ENCODE data around the gene H1-8. TPM values are rescaled to one million over a fixed set of nuclear protein-coding genes. Genes with fewer than 3 reads are reported as not detected.
"Not testable (repeated sequence)": the region's sequence is repeated elsewhere in the genome, so short reads cannot be mapped to it uniquely, and the experiment has no call there.

H1-8 gene
- total RNA-seq, 5 donors from 2014 or later (not counting 1 experiment from before 2014, with no cell fraction given), result not detected

- WGBS (ENCODE audit: insufficient coverage), result 68% methylated on average over 3 of the region's 3 CpGs
- POLR2A ChIA-PET, result interaction anchor here in 1 of 2 donors (0.7 kb wide), 1 partner anchor 13 kb away, joined by 17 read pairs; no protein-coding TSS in a partner anchor
- H3K27ac Mint-ChIP-seq, result no peak overlapping the region
Measured at GRCh38 chr3:129536804-129537203, 6.2 kb upstream of the H1-8 start.

GRCh38 chr3:129539206-129539605 is 3.8 kb upstream of the H1-8 start:
- no peak for DNase-seq
- H3K4me3 ChIP-seq (ENCODE audit: control insufficient read depth in 1 of 2, extremely low read depth in 1 of 2, low read length in 1 of 2), result no peak overlapping the region
- no peaks in the 10 kb centered on the region for H3K9me3 ChIP-seq
- H3K4me1 ChIP-seq (ENCODE audit: control insufficient read depth in 1 of 2, extremely low read depth in 1 of 2, insufficient read depth in 2 of 2, low read length in 2 of 2), result no peaks in the 10 kb centered on the region
- no peak overlapping the region for H3K27ac ChIP-seq (ENCODE audit: low read length)
- ChIA-PET POLR2A (interaction anchor here in 1 of 2 donors (0.5 kb wide), 1 partner anchor 431 kb away, joined by 3 read pairs; no protein-coding TSS in a partner anchor), CTCF (no interaction called here)
- peaks cover 0 to 2% of the 10 kb centered on the region in 2 experiments for H3K27me3 ChIP-seq (replicated peaks in 1 of 2; ENCODE audit: control insufficient read depth in 2 of 2, extremely low read depth in 1 of 2, insufficient read depth in 2 of 2, low read length in 1 of 2)
- Mint-ChIP-seq H3K4me3 (no peak overlapping the region), H3K27ac (no peak overlapping the region), H3K27me3 (no peaks in the 10 kb centered on the region), H3K4me1 (no peaks in the 10 kb centered on the region), H3K36me3 (no peaks in the 10 kb centered on the region), H3K9me3 (no peaks in the 10 kb centered on the region)
- no peak for ATAC-seq (replicated peaks in 1 of 4)
- no peaks in the 10 kb centered on the region for H3K36me3 ChIP-seq (ENCODE audit: control insufficient read depth in 2 of 2, extremely low read depth in 1 of 2, insufficient read depth in 1 of 2, low read length in 1 of 2)
- WGBS (ENCODE audit: insufficient coverage), result 93% methylated on average over 6 of the region's 8 CpGs

More at GRCh38 chr3:129536804-129537203, 6.2 kb upstream of the H1-8 start:
- no peak for ATAC-seq (replicated peaks in 1 of 4)
- Histone ChIP-seq H3K27me3 (replicated peaks in 1 of 2; ENCODE audit: control insufficient read depth in 2 of 2, extremely low read depth in 1 of 2, insufficient read depth in 2 of 2, low read length in 1 of 2) (peaks cover 0 to 9% of the 10 kb centered on the region in 2 experiments), H3K27ac (ENCODE audit: low read length) (no peak overlapping the region), H3K9me3 (no peaks in the 10 kb centered on the region), H3K4me3 (ENCODE audit: control insufficient read depth in 1 of 2, extremely low read depth in 1 of 2, low read length in 1 of 2) (no peak overlapping the region), H3K4me1 (ENCODE audit: control insufficient read depth in 1 of 2, extremely low read depth in 1 of 2, insufficient read depth in 2 of 2, low read length in 2 of 2) (no peaks in the 10 kb centered on the region), H3K36me3 (ENCODE audit: control insufficient read depth in 2 of 2, extremely low read depth in 1 of 2, insufficient read depth in 1 of 2, low read length in 1 of 2) (no peaks in the 10 kb centered on the region)
- H3K9me3 Mint-ChIP-seq, result no peaks in the 10 kb centered on the region
- H3K4me3 Mint-ChIP-seq, result no peak overlapping the region
- no peaks in the 10 kb centered on the region for H3K36me3 Mint-ChIP-seq
- H3K27me3 Mint-ChIP-seq, result no peaks in the 10 kb centered on the region
- no peaks in the 10 kb centered on the region for H3K4me1 Mint-ChIP-seq
- DNase-seq, result no peak
- CTCF ChIA-PET, result interaction anchor here in 1 of 2 donors (0.5 kb wide), 1 partner anchor 230 kb away, joined by 4 read pairs; no protein-coding TSS in a partner anchor

GRCh38 chr3:129540776-129541516 is 2.0 kb upstream of the H1-8 start:
- Histone ChIP-seq H3K9me3 (no peaks in the 10 kb centered on the region), H3K4me1 (ENCODE audit: control insufficient read depth in 1 of 2, extremely low read depth in 1 of 2, insufficient read depth in 2 of 2, low read length in 2 of 2) (no peaks in the 10 kb centered on the region), H3K4me3 (ENCODE audit: control insufficient read depth in 1 of 2, extremely low read depth in 1 of 2, low read length in 1 of 2) (no peak overlapping the region), H3K27ac (ENCODE audit: low read length) (no peak overlapping the region), H3K36me3 (ENCODE audit: control insufficient read depth in 2 of 2, extremely low read depth in 1 of 2, insufficient read depth in 1 of 2, low read length in 1 of 2) (no peaks in the 10 kb centered on the region), H3K27me3 (replicated peaks in 1 of 2; ENCODE audit: control insufficient read depth in 2 of 2, extremely low read depth in 1 of 2, insufficient read depth in 2 of 2, low read length in 1 of 2) (peaks cover 0 to 2% of the 10 kb centered on the region in 2 experiments)
- no peaks in the 10 kb centered on the region for H3K27me3 Mint-ChIP-seq
- no peak overlapping the region for H3K4me3 Mint-ChIP-seq
- CTCF ChIA-PET, result no interaction called here
- no peaks in the 10 kb centered on the region for H3K36me3 Mint-ChIP-seq
- H3K27ac Mint-ChIP-seq, result no peak overlapping the region
- H3K4me1 Mint-ChIP-seq, result no peaks in the 10 kb centered on the region
- POLR2A ChIA-PET, result no interaction called here
- WGBS (ENCODE audit: insufficient coverage), result no CpG with 5 or more reads among the region's 11 CpGs
- DNase-seq, result no peak
- ATAC-seq (replicated peaks in 1 of 4), result no peak
- H3K9me3 Mint-ChIP-seq, result no peaks in the 10 kb centered on the region

- POLR2A ChIA-PET, result no interaction called here
Measured at GRCh38 chr3:129542747-129543146, 228 bp upstream of the H1-8 start.

GRCh38 chr3:129543999-129544398 is 1.0 kb downstream of the H1-8 start:
- H3K9me3 ChIP-seq, result no peaks in the 10 kb centered on the region
- H3K9me3 Mint-ChIP-seq, result no peaks in the 10 kb centered on the region
- H3K27me3 Mint-ChIP-seq, result no peaks in the 10 kb centered on the region
- ATAC-seq (replicated peaks in 1 of 4) (no peak), DNase-seq (no peak)
- no peaks in the 10 kb centered on the region for H3K4me1 Mint-ChIP-seq
- no peak overlapping the region for H3K4me3 Mint-ChIP-seq
- H3K36me3 ChIP-seq (ENCODE audit: control insufficient read depth in 2 of 2, extremely low read depth in 1 of 2, insufficient read depth in 1 of 2, low read length in 1 of 2), result no peaks in the 10 kb centered on the region
- H3K27ac Mint-ChIP-seq, result no peak overlapping the region
- POLR2A ChIA-PET, result no interaction called here
- no peak overlapping the region for H3K27ac ChIP-seq (ENCODE audit: low read length)
- H3K36me3 Mint-ChIP-seq, result no peaks in the 10 kb centered on the region
- 86% methylated on average over 9 of the region's 9 CpGs for WGBS (ENCODE audit: insufficient coverage)
- CTCF ChIA-PET, result no interaction called here
- peaks cover 0 to 10% of the 10 kb centered on the region in 2 experiments for H3K27me3 ChIP-seq (replicated peaks in 1 of 2; ENCODE audit: control insufficient read depth in 2 of 2, extremely low read depth in 1 of 2, insufficient read depth in 2 of 2, low read length in 1 of 2)
- no peaks in the 10 kb centered on the region for H3K4me1 ChIP-seq (ENCODE audit: control insufficient read depth in 1 of 2, extremely low read depth in 1 of 2, insufficient read depth in 2 of 2, low read length in 2 of 2)
- no peak overlapping the region for H3K4me3 ChIP-seq (ENCODE audit: control insufficient read depth in 1 of 2, extremely low read depth in 1 of 2, low read length in 1 of 2)

More at GRCh38 chr3:129542747-129543146, 228 bp upstream of the H1-8 start:
- CTCF ChIA-PET, result interaction anchor here in 1 of 2 donors (0.6 kb wide), 1 partner anchor 1884 kb away, joined by 6 read pairs; no protein-coding TSS in a partner anchor
- ATAC-seq (replicated peaks in 1 of 4) (no peak), DNase-seq (no peak)
- no peaks in the 10 kb centered on the region for H3K4me1 ChIP-seq (ENCODE audit: control insufficient read depth in 1 of 2, extremely low read depth in 1 of 2, insufficient read depth in 2 of 2, low read length in 2 of 2)
- no peaks in the 10 kb centered on the region for H3K36me3 Mint-ChIP-seq
- H3K27ac Mint-ChIP-seq, result no peak overlapping the region
- WGBS (ENCODE audit: insufficient coverage), result 87% methylated on average over 4 of the region's 5 CpGs
- no peaks in the 10 kb centered on the region for H3K27me3 Mint-ChIP-seq
- no peaks in the 10 kb centered on the region for H3K36me3 ChIP-seq (ENCODE audit: control insufficient read depth in 2 of 2, extremely low read depth in 1 of 2, insufficient read depth in 1 of 2, low read length in 1 of 2)
- H3K4me1 Mint-ChIP-seq, result no peaks in the 10 kb centered on the region
- H3K9me3 ChIP-seq, result no peaks in the 10 kb centered on the region
- H3K27me3 ChIP-seq (replicated peaks in 1 of 2; ENCODE audit: control insufficient read depth in 2 of 2, extremely low read depth in 1 of 2, insufficient read depth in 2 of 2, low read length in 1 of 2), result peaks cover 0 to 4% of the 10 kb centered on the region in 2 experiments
- H3K9me3 Mint-ChIP-seq, result no peaks in the 10 kb centered on the region
- H3K4me3 ChIP-seq (ENCODE audit: control insufficient read depth in 1 of 2, extremely low read depth in 1 of 2, low read length in 1 of 2), result no peak overlapping the region
- no peak overlapping the region for H3K27ac ChIP-seq (ENCODE audit: low read length)
- H3K4me3 Mint-ChIP-seq, result no peak overlapping the region

GRCh38 chr3:129545951-129546350 is 3.0 kb downstream of the H1-8 start:
- H3K4me1 ChIP-seq (ENCODE audit: control insufficient read depth in 1 of 2, extremely low read depth in 1 of 2, insufficient read depth in 2 of 2, low read length in 2 of 2); H3K4me3 ChIP-seq (ENCODE audit: control insufficient read depth in 1 of 2, extremely low read depth in 1 of 2, low read length in 1 of 2); H3K4me1 Mint-ChIP-seq; H3K36me3 Mint-ChIP-seq; H3K4me3 Mint-ChIP-seq; H3K9me3 ChIP-seq; H3K27ac Mint-ChIP-seq; CTCF ChIA-PET; H3K27ac ChIP-seq (ENCODE audit: low read length); DNase-seq; ATAC-seq (replicated peaks in 1 of 4); H3K36me3 ChIP-seq (ENCODE audit: control insufficient read depth in 2 of 2, extremely low read depth in 1 of 2, insufficient read depth in 1 of 2, low read length in 1 of 2); H3K27me3 Mint-ChIP-seq; H3K9me3 Mint-ChIP-seq: not testable (repeated sequence)
- WGBS (ENCODE audit: insufficient coverage), result no CpG with 5 or more reads among the region's 3 CpGs
- peaks cover 0 to 13% of the 10 kb centered on the region in 2 experiments for H3K27me3 ChIP-seq (replicated peaks in 1 of 2; ENCODE audit: control insufficient read depth in 2 of 2, extremely low read depth in 1 of 2, insufficient read depth in 2 of 2, low read length in 1 of 2)
- POLR2A ChIA-PET, result interaction anchor here in 1 of 2 donors (0.7 kb wide), 1 partner anchor 16 kb away, joined by 4 read pairs; no protein-coding TSS in a partner anchor
